ENCODE data around the gene LRBA.

LRBA gene

GRCh38 chr4:150578745-150579501, 436.2 kb downstream of the LRBA start:
- CTCF ChIA-PET, result interaction anchor here (1.0 to 2.2 kb wide), 2 partner anchors 10 to 18 kb away, joined by 3 to 4 read pairs; no protein-coding TSS in a partner anchor
- H3K4me1 ChIP-seq (ENCODE audit: control extremely low read depth in 1 of 4, control insufficient read depth in 4 of 4, insufficient read depth in 4 of 4, low read length in 3 of 4), result no peaks in the 10 kb centered on the region
- DNase-seq, result no peak
- no peak overlapping the region for H3K4me3 ChIP-seq (ENCODE audit: control insufficient read depth in 1 of 7, extremely low read depth in 1 of 7, insufficient read depth in 4 of 7, low read depth in 2 of 7, low read length in 6 of 7)
- H3K9me3 ChIP-seq (ENCODE audit: control extremely low read depth in 1 of 5, control insufficient read depth in 4 of 5, insufficient read depth in 2 of 5, low read depth in 1 of 5, low read length in 4 of 5), result peaks cover 0 to 26% (median 13%) of the 10 kb centered on the region in 5 experiments
- 100% methylated on average over 6 of the region's 12 CpGs for WGBS (ENCODE audit: insufficient coverage)
- no peaks in the 10 kb centered on the region for H3K27me3 ChIP-seq (replicated peaks in 2 of 5; ENCODE audit: control insufficient read depth in 4 of 5, insufficient read depth in 5 of 5, low read length in 4 of 5)
- POLR2A ChIA-PET, result no interaction called here
- H3K36me3 ChIP-seq (ENCODE audit: control insufficient read depth in 4 of 4, insufficient read depth in 4 of 4, low read length in 3 of 4), result peaks cover 0 to 45% (median 25%) of the 10 kb centered on the region in 4 experiments
- no peak overlapping the region for H3K27ac ChIP-seq (ENCODE audit: insufficient read depth in 1 of 2, low read depth in 1 of 2, low read length in 2 of 2, poor library complexity in 1 of 2, severe bottlenecking in 2 of 2)

GRCh38 chr4:150577796-150578195, 437.3 kb downstream of the LRBA start:
- H3K4me1 ChIP-seq (ENCODE audit: control extremely low read depth in 1 of 4, control insufficient read depth in 4 of 4, insufficient read depth in 4 of 4, low read length in 3 of 4), result peaks cover 0 to 7% (median 0%) of the 10 kb centered on the region in 4 experiments
- H3K27ac ChIP-seq (ENCODE audit: insufficient read depth in 1 of 2, low read depth in 1 of 2, low read length in 2 of 2, poor library complexity in 1 of 2, severe bottlenecking in 2 of 2), result no peak overlapping the region
- peaks cover 0 to 34% (median 16%) of the 10 kb centered on the region in 4 experiments for H3K36me3 ChIP-seq (ENCODE audit: control insufficient read depth in 4 of 4, insufficient read depth in 4 of 4, low read length in 3 of 4)
- CTCF ChIA-PET, result no interaction called here
- H3K27me3 ChIP-seq (replicated peaks in 2 of 5; ENCODE audit: control insufficient read depth in 4 of 5, insufficient read depth in 5 of 5, low read length in 4 of 5), result no peaks in the 10 kb centered on the region
- no peak for DNase-seq
- POLR2A ChIA-PET, result interaction anchor here (0.6 kb wide), 1 partner anchor 40 kb away, joined by 5 read pairs; no protein-coding TSS in a partner anchor
- H3K9me3 ChIP-seq (ENCODE audit: control extremely low read depth in 1 of 5, control insufficient read depth in 4 of 5, insufficient read depth in 2 of 5, low read depth in 1 of 5, low read length in 4 of 5), result peaks cover 0 to 15% (median 2%) of the 10 kb centered on the region in 5 experiments
- H3K4me3 ChIP-seq (ENCODE audit: control insufficient read depth in 1 of 7, extremely low read depth in 1 of 7, insufficient read depth in 4 of 7, low read depth in 2 of 7, low read length in 6 of 7), result no peak overlapping the region
- no CpG with 5 or more reads among the region's 1 CpG for WGBS (ENCODE audit: insufficient coverage)

DNA sequence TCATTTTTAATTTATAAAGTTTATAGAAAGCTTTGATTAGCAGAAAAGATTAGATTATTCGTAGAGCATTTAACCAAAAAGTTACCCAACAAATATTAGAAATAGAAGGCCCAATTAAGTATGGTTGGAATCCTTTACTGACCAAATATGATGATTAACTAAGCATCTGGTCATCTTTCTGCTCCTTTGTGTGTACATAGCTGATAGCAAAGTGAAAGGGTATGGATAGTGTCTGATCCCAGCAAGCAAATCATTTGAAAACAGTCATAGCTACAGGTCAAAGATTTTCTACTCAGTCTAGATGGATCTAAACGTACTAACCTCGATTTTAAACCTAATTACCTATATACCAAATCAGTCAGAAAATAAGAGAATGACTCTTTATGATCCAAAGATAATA, 440.4 kb downstream of the LRBA start:
- DNase-seq, result no peak
- peaks cover 0 to under 1% (median 0%) of the 10 kb centered on the region in 5 experiments for H3K9me3 ChIP-seq (ENCODE audit: control extremely low read depth in 1 of 5, control insufficient read depth in 4 of 5, insufficient read depth in 2 of 5, low read depth in 1 of 5, low read length in 4 of 5)
- WGBS (ENCODE audit: insufficient coverage), result no CpG with 5 or more reads among the region's 3 CpGs
- CTCF ChIA-PET, result interaction anchor here (0.6 to 0.8 kb wide), 3 partner anchors 19 to 326 kb away, joined by 3 read pairs; no protein-coding TSS in a partner anchor
- peaks cover 0 to 5% (median 1%) of the 10 kb centered on the region in 4 experiments for H3K36me3 ChIP-seq (ENCODE audit: control insufficient read depth in 4 of 4, insufficient read depth in 4 of 4, low read length in 3 of 4)
- no peak overlapping the region for H3K4me3 ChIP-seq (ENCODE audit: control insufficient read depth in 1 of 7, extremely low read depth in 1 of 7, insufficient read depth in 4 of 7, low read depth in 2 of 7, low read length in 6 of 7)
- no peaks in the 10 kb centered on the region for H3K27me3 ChIP-seq (replicated peaks in 2 of 5; ENCODE audit: control insufficient read depth in 4 of 5, insufficient read depth in 5 of 5, low read length in 4 of 5)
- H3K4me1 ChIP-seq (ENCODE audit: control extremely low read depth in 1 of 4, control insufficient read depth in 4 of 4, insufficient read depth in 4 of 4, low read length in 3 of 4), result peaks cover 0 to 8% (median 0%) of the 10 kb centered on the region in 4 experiments
- POLR2A ChIA-PET, result interaction anchor here (0.6 kb wide), 1 partner anchor 292 kb away, joined by 8 read pairs; no protein-coding TSS in a partner anchor
- H3K27ac ChIP-seq (ENCODE audit: insufficient read depth in 1 of 2, low read depth in 1 of 2, low read length in 2 of 2, poor library complexity in 1 of 2, severe bottlenecking in 2 of 2), result no peak overlapping the region

DNA sequence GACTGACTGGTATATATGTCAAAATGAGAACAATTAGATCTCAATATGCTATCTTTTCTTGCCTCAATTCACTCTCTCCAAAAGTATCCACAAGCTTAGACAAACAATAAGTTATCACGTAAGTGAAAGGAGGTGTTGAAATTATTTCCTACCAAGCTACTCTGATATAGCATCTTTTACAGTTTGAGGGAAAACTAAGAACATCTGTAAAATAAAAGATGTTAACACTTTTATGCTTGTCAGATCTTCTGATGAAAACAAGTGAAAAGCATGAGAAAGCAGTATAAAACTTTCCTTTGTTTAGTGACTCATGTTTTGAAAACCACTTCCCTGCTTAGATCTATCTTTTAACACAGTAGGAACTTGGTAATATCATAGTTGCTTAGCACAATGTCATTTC, 441.6 kb downstream of the LRBA start:
- H3K9me3 ChIP-seq (ENCODE audit: control extremely low read depth in 1 of 5, control insufficient read depth in 4 of 5, insufficient read depth in 2 of 5, low read depth in 1 of 5, low read length in 4 of 5), result no peaks in the 10 kb centered on the region
- peaks cover 0 to 8% (median 0%) of the 10 kb centered on the region in 4 experiments for H3K4me1 ChIP-seq (ENCODE audit: control extremely low read depth in 1 of 4, control insufficient read depth in 4 of 4, insufficient read depth in 4 of 4, low read length in 3 of 4)
- peaks cover 0 to 3% (median 0%) of the 10 kb centered on the region in 4 experiments for H3K36me3 ChIP-seq (ENCODE audit: control insufficient read depth in 4 of 4, insufficient read depth in 4 of 4, low read length in 3 of 4)
- ChIA-PET POLR2A (no interaction called here), CTCF (interaction anchor here (1.3 kb wide), 1 partner anchor 17 kb away, joined by 5 read pairs; no protein-coding TSS in a partner anchor)
- H3K27ac ChIP-seq (ENCODE audit: insufficient read depth in 1 of 2, low read depth in 1 of 2, low read length in 2 of 2, poor library complexity in 1 of 2, severe bottlenecking in 2 of 2), result peak overlapping the region; percentile 27 to 60
- WGBS (ENCODE audit: insufficient coverage), result no CpG with 5 or more reads among the region's 1 CpG
- H3K4me3 ChIP-seq (ENCODE audit: control insufficient read depth in 1 of 7, extremely low read depth in 1 of 7, insufficient read depth in 4 of 7, low read depth in 2 of 7, low read length in 6 of 7), result no peak overlapping the region
- DNase-seq, result peak; percentile 25 to 80 (median 66)
- no peaks in the 10 kb centered on the region for H3K27me3 ChIP-seq (replicated peaks in 2 of 5; ENCODE audit: control insufficient read depth in 4 of 5, insufficient read depth in 5 of 5, low read length in 4 of 5)

DNA sequence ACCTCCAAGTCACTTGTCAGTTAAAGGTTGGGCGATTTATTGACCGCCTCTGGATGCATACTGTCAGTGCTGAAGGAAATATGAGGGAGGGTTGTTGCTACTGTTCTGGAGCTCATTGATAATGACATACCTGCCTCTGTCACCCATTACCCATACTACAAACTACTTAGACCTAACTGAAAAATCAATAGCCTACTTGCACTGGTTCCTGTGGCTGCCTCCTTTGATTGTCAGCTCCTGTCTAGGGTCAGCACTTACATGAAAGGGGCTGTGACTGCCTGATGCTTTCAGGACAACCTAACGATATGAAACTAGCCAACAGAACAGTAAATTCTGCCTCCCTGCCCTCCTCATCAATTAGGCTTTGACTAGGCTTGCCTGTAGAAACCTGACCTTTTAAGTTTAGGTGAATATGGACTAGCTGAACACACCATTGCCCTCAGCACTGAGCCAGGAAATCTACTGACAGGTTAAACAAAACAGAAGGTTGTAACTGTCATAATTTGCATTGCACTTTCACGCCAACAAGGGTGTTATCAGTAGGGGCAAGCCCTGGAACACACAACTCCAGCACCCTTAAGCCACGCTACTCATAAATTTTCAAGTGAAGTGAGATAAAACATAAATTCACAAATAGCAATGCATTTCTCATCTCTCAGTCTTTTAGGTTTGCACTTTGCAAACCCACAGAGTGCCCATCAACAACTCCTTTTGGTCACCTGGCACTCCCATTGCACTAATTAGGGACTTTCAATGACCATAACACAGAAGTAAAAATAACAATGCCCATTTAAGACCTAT, 442.2 kb downstream of the LRBA start:
- ChIA-PET CTCF (interaction anchor here (0.9 to 1.7 kb wide), 3 partner anchors 10 to 18 kb away, joined by 3 to 5 read pairs (median 4); no protein-coding TSS in a partner anchor), POLR2A (interaction anchor here (0.8 kb wide), 1 partner anchor 16 kb away, joined by 4 read pairs; no protein-coding TSS in a partner anchor)
- H3K27me3 ChIP-seq (replicated peaks in 2 of 5; ENCODE audit: control insufficient read depth in 4 of 5, insufficient read depth in 5 of 5, low read length in 4 of 5), result no peaks in the 10 kb centered on the region
- peak in 2 of 3 donors; percentile 7 to 26 for DNase-seq
- H3K4me1 ChIP-seq (ENCODE audit: control extremely low read depth in 1 of 4, control insufficient read depth in 4 of 4, insufficient read depth in 4 of 4, low read length in 3 of 4), result peaks cover 0 to 8% (median 0%) of the 10 kb centered on the region in 4 experiments
- WGBS (ENCODE audit: insufficient coverage), result 100% methylated on average over 3 of the region's 5 CpGs
- H3K4me3 ChIP-seq (ENCODE audit: control insufficient read depth in 1 of 7, extremely low read depth in 1 of 7, insufficient read depth in 4 of 7, low read depth in 2 of 7, low read length in 6 of 7), result no peak overlapping the region
- H3K9me3 ChIP-seq (ENCODE audit: control extremely low read depth in 1 of 5, control insufficient read depth in 4 of 5, insufficient read depth in 2 of 5, low read depth in 1 of 5, low read length in 4 of 5), result no peaks in the 10 kb centered on the region
- H3K36me3 ChIP-seq (ENCODE audit: control insufficient read depth in 4 of 4, insufficient read depth in 4 of 4, low read length in 3 of 4), result peaks cover 0 to 3% (median 0%) of the 10 kb centered on the region in 4 experiments
- H3K27ac ChIP-seq (ENCODE audit: insufficient read depth in 1 of 2, low read depth in 1 of 2, low read length in 2 of 2, poor library complexity in 1 of 2, severe bottlenecking in 2 of 2), result peak overlapping the region; percentile 27 to 60

GRCh38 chr4:150570862-150571261, 444.2 kb downstream of the LRBA start:
- POLR2A ChIA-PET, result no interaction called here
- Histone ChIP-seq H3K9me3 (ENCODE audit: control extremely low read depth in 1 of 5, control insufficient read depth in 4 of 5, insufficient read depth in 2 of 5, low read depth in 1 of 5, low read length in 4 of 5) (no peaks in the 10 kb centered on the region), H3K4me1 (ENCODE audit: control extremely low read depth in 1 of 4, control insufficient read depth in 4 of 4, insufficient read depth in 4 of 4, low read length in 3 of 4) (peaks cover 0 to 8% (median 0%) of the 10 kb centered on the region in 4 experiments), H3K36me3 (ENCODE audit: control insufficient read depth in 4 of 4, insufficient read depth in 4 of 4, low read length in 3 of 4) (peaks cover 0 to 7% (median 1%) of the 10 kb centered on the region in 4 experiments), H3K27ac (ENCODE audit: insufficient read depth in 1 of 2, low read depth in 1 of 2, low read length in 2 of 2, poor library complexity in 1 of 2, severe bottlenecking in 2 of 2) (no peak overlapping the region), H3K27me3 (replicated peaks in 2 of 5; ENCODE audit: control insufficient read depth in 4 of 5, insufficient read depth in 5 of 5, low read length in 4 of 5) (no peaks in the 10 kb centered on the region), H3K4me3 (ENCODE audit: control insufficient read depth in 1 of 7, extremely low read depth in 1 of 7, insufficient read depth in 4 of 7, low read depth in 2 of 7, low read length in 6 of 7) (no peak overlapping the region)
- no CpG with 5 or more reads among the region's 1 CpG for WGBS (ENCODE audit: insufficient coverage)
- CTCF ChIA-PET, result no interaction called here
- DNase-seq, result no peak

Measured in common myeloid progenitor, CD34-positive (primary cell).